GM12878 (cell line): ENCODE results near the gene STRA8. TPM values are rescaled to one million over a fixed set of nuclear protein-coding genes. Genes with fewer than 3 reads are reported as not detected.

Source experiments
- ATF3 ChIP-seq: IDR thresholded peaks from 2 replicates; pipeline ENCODE4 v1.6.1; 2011; ENCODE audit warnings: low read depth, mild to moderate bottlenecking, low read length, moderate library complexity, borderline replicate concordance; ENCODE audit errors: extremely low read depth
- ATF7 ChIP-seq: fragments of 450-650 bp; IDR thresholded peaks from 2 replicates; pipeline ENCODE4 v1.6.1; 2016; ENCODE audit warnings: low read depth, mild to moderate bottlenecking
- BCL11A ChIP-seq: IDR thresholded peaks from 2 replicates; pipeline ENCODE4 v1.6.1; 2011; ENCODE audit warnings: low read depth, low read length
- BHLHE40 ChIP-seq, 2 experiments: fragments of 450-650 bp in 1 of 2; IDR thresholded peaks; 2 replicates each; pipeline ENCODE4 v1.6.1; 2011 to 2017; ENCODE audit warnings: low read depth in 2 of 2, borderline replicate concordance in 1 of 2, improper control_type of control experiment in 1 of 2, low read length in 1 of 2, mild to moderate bottlenecking in 1 of 2
- BRCA1 ChIP-seq: IDR thresholded peaks from 2 replicates; pipeline ENCODE4 v1.6.1; 2011; ENCODE audit warnings: low read depth, low read length, improper control_type of control experiment
- CEBPB ChIP-seq, 2 experiments: fragments of 150-350 bp in 1 of 2; IDR thresholded peaks; 2 replicates each; pipeline ENCODE4 v1.6.1; 2012 to 2014; ENCODE audit warnings: low read depth in 2 of 2, low read length in 2 of 2, borderline replicate concordance in 1 of 2, inconsistent platforms in 1 of 2
- CHD2 ChIP-seq: IDR thresholded peaks from 2 replicates; pipeline ENCODE4 v1.6.1; 2011; ENCODE audit warnings: low read depth, low read length, improper control_type of control experiment, borderline replicate concordance
- CREB1 ChIP-seq: IDR thresholded peaks from 2 replicates; pipeline ENCODE4 v1.6.1; 2012; ENCODE audit warnings: low read depth, mild to moderate bottlenecking, inconsistent platforms
- E4F1 ChIP-seq: fragments of 450-650 bp; IDR thresholded peaks from 2 replicates; pipeline ENCODE4 v1.6.1; 2018; ENCODE audit warnings: borderline replicate concordance, mild to moderate bottlenecking; ENCODE audit not compliant: partially characterized antibody
- ETV6 ChIP-seq, 2 experiments: fragments of 450-650 bp in 1 of 2; IDR thresholded peaks in 1 of 2; conservative IDR thresholded peaks in 1 of 2; 2 replicates each; pipeline ENCODE4 v1.6.1; 2014; ENCODE audit warnings: antibody characterized with exemption in 1 of 2, borderline replicate concordance in 1 of 2, low read depth in 1 of 2, mild to moderate bottlenecking in 1 of 2, moderate library complexity in 1 of 2
- HCFC1 ChIP-seq: fragments of 150-350 bp; IDR thresholded peaks from 2 replicates; pipeline ENCODE4 v1.6.1; 2014; ENCODE audit warnings: low read length
- IRF4 ChIP-seq: IDR thresholded peaks from 2 replicates; pipeline ENCODE4 v1.6.1; 2011; ENCODE audit warnings: low read depth, low read length
- MEF2B ChIP-seq: fragments of 450-650 bp; IDR thresholded peaks from 2 replicates; pipeline ENCODE4 v1.6.1; 2018; ENCODE audit warnings: mild to moderate bottlenecking, moderate library complexity; ENCODE audit not compliant: partially characterized antibody, poor library complexity, severe bottlenecking
- NFXL1 ChIP-seq: fragments of 450-650 bp; IDR thresholded peaks from 2 replicates; pipeline ENCODE4 v1.6.1; 2017; ENCODE audit warnings: antibody characterized with exemption, mild to moderate bottlenecking, borderline replicate concordance
- PBX3 ChIP-seq: IDR thresholded peaks from 2 replicates; pipeline ENCODE4 v1.6.1; 2011; ENCODE audit warnings: mild to moderate bottlenecking, low read depth, low read length, moderate library complexity; ENCODE audit not compliant: insufficient replicate concordance
- POLR2A ChIP-seq: IDR thresholded peaks from 2 replicates; pipeline ENCODE4 v1.6.1; 2011; ENCODE audit warnings: low read depth, mild to moderate bottlenecking, low read length
- POLR2AphosphoS2 ChIP-seq: IDR thresholded peaks from 2 replicates; pipeline ENCODE4 v1.6.1; 2011; ENCODE audit warnings: low read depth, mild to moderate bottlenecking, low read length, improper control_type of control experiment, moderate library complexity
- RAD21 ChIP-seq: IDR thresholded peaks from 2 replicates; pipeline ENCODE4 v1.6.1; 2011; ENCODE audit warnings: mild to moderate bottlenecking, low read depth, low read length, moderate library complexity; ENCODE audit not compliant: insufficient read depth
- RCOR1 ChIP-seq: conservative IDR thresholded peaks from 2 replicates; pipeline ENCODE4 v1.6.1; 2012; ENCODE audit warnings: low read depth, low read length, improper control_type of control experiment
- RELA ChIP-seq: fragments of 450-650 bp; IDR thresholded peaks from 2 replicates; pipeline ENCODE4 v1.8.0; 2014; ENCODE audit warnings: borderline replicate concordance; ENCODE audit not compliant: partially characterized antibody
- SMAD1 ChIP-seq: fragments of 450-650 bp; IDR thresholded peaks from 2 replicates; pipeline ENCODE4 v1.6.1; 2018; ENCODE audit warnings: mild to moderate bottlenecking, low read depth; ENCODE audit not compliant: partially characterized antibody
- STAT3 ChIP-seq: IDR thresholded peaks from 2 replicates; pipeline ENCODE4 v1.6.1; 2011; ENCODE audit warnings: low read depth, low read length, improper control_type of control experiment
- TCF12 ChIP-seq: IDR thresholded peaks from 2 replicates; pipeline ENCODE4 v1.6.1; 2011; ENCODE audit warnings: low read depth, mild to moderate bottlenecking, low read length
- TCF3 ChIP-seq: IDR thresholded peaks from 2 replicates; pipeline ENCODE4 v1.6.1; 2012; ENCODE audit warnings: low read depth, mild to moderate bottlenecking, low read length, borderline replicate concordance; ENCODE audit not compliant: insufficient read depth
- WRNIP1 ChIP-seq: IDR thresholded peaks from 2 replicates; pipeline ENCODE4 v1.6.1; 2011; ENCODE audit warnings: low read depth, low read length, improper control_type of control experiment, borderline replicate concordance
- ZBED1 ChIP-seq: IDR thresholded peaks from 2 replicates; pipeline ENCODE4 v1.6.1; 2016; ENCODE audit warnings: borderline replicate concordance
- polyA plus RNA-seq, 11 experiments: library from polyadenylated mRNA; depleted of rRNA in 4 of 11; unstranded in 6 of 11; stranded (reverse) in 5 of 11; fragments of >200 nt; fragmentation: Nextera tagmentation in 4 of 11; fragmentation: Illumina TruSeq in 1 of 11; extraction: Ambion mirVana in 4 of 11; extraction: Trizol in 1 of 11; gene quantifications; 1 replicate in 1 of 11; 2 replicates in 10 of 11; pipeline versions ENCODE4 v1.2.1 to v1.2.3, GENCODE V29; 2011 to 2016; ENCODE audit warnings: inconsistent platforms in 2 of 11, missing spikeins in 2 of 11, low read depth in 1 of 11
- total RNA-seq, 4 experiments: library from RNA; depleted of rRNA in 3 of 4; stranded (reverse); fragments of >200 nt in 3 of 4; fragmentation: Illumina TruSeq in 1 of 4; extraction: Trizol in 1 of 4; gene quantifications; 2 replicates each; pipeline versions ENCODE4 v1.2.1 to v1.2.3, GENCODE V29; 2013 to 2021
- TF ChIP-seq, protein P1 (sequence below): IDR thresholded peaks from 2 replicates; pipeline ENCODE4 v1.6.1; 2012; ENCODE audit warnings: low read depth, low read length, improper control_type of control experiment

STRA8 gene
- total and polyA plus RNA-seq, 10 of the 15 experiments (the other 5 are each of a cell fraction or from before 2014, with no cell fraction given) = 0.15 TPM; not detected in 9

- TF ChIP-seq SMAD1 = peak; percentile 79
- 0 out of 2 replicates have a peak, but pooled peaks have one; percentile 13 for TF ChIP-seq STAT3
- peak; percentile 27; the same call in 1 of the 2 replicates for TF ChIP-seq ZBED1
- peak; percentile 88 for TF ChIP-seq TCF12
- peak; percentile 12; the same call in 1 of the 2 replicates for TF ChIP-seq HCFC1
- peak; percentile 65 for TF ChIP-seq POLR2A
- TF ChIP-seq POLR2AphosphoS2 = peak; percentile 49; the same call in 1 of the 2 replicates
- TF ChIP-seq MEF2B = peak; percentile 100
- TF ChIP-seq BHLHE40 (IDR thresholded peaks at IDR 0.05; ENCODE audit: borderline replicate concordance in 1 of 2, low read depth in 2 of 2, low read length in 1 of 2) = peak; percentile 74 to 75
- peak; percentile 98 for TF ChIP-seq IRF4
- no peak for TF ChIP-seq TCF3
- TF ChIP-seq ATF3 = no peak
- TF ChIP-seq BCL11A = peak; percentile 99
- peak; percentile 87 for TF ChIP-seq CHD2
- no peak for TF ChIP-seq WRNIP1
- no peak for TF ChIP-seq NFXL1
- TF ChIP-seq, protein P1, sequence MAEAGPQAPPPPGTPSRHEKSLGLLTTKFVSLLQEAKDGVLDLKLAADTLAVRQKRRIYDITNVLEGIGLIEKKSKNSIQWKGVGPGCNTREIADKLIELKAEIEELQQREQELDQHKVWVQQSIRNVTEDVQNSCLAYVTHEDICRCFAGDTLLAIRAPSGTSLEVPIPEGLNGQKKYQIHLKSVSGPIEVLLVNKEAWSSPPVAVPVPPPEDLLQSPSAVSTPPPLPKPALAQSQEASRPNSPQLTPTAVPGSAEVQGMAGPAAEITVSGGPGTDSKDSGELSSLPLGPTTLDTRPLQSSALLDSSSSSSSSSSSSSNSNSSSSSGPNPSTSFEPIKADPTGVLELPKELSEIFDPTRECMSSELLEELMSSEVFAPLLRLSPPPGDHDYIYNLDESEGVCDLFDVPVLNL = no peak
- TF ChIP-seq PBX3 = peak; percentile 57
- peak; percentile 91 for TF ChIP-seq CREB1
- TF ChIP-seq RCOR1 = no peak
- TF ChIP-seq CEBPB (IDR thresholded peaks at IDR 0.05; ENCODE audit: borderline replicate concordance in 1 of 2, low read depth in 2 of 2, low read length in 2 of 2) = no peak
- TF ChIP-seq ETV6 (conservative IDR thresholded peaks at IDR 0.05 in 1 of 2, IDR thresholded peaks at IDR 0.05 in 1 of 2; ENCODE audit: borderline replicate concordance in 1 of 2, low read depth in 1 of 2) = peak in 1 of 2 experiments; percentile 61; a peak in 2 of 4 replicates
- peak; percentile 27; the same call in 1 of the 2 replicates for TF ChIP-seq RAD21
- peak; percentile 100 for TF ChIP-seq RELA
- no peak for TF ChIP-seq BRCA1
- peak; percentile 91 for TF ChIP-seq ATF7
- TF ChIP-seq E4F1 = no peak
These were observed 46.8 kb upstream of the STRA8 start (continued) for GRCh38 chr7:135186841-135187253.
